Measurements from ENCODE around the gene RXFP4. TPM values are rescaled to one million over a fixed set of nuclear protein-coding genes. Genes with fewer than 3 reads are reported as not detected.

Gene RXFP4
- total RNA-seq, 2 experiments from 2014 or later: 0.34 TPM; not detected in 1

DNA sequence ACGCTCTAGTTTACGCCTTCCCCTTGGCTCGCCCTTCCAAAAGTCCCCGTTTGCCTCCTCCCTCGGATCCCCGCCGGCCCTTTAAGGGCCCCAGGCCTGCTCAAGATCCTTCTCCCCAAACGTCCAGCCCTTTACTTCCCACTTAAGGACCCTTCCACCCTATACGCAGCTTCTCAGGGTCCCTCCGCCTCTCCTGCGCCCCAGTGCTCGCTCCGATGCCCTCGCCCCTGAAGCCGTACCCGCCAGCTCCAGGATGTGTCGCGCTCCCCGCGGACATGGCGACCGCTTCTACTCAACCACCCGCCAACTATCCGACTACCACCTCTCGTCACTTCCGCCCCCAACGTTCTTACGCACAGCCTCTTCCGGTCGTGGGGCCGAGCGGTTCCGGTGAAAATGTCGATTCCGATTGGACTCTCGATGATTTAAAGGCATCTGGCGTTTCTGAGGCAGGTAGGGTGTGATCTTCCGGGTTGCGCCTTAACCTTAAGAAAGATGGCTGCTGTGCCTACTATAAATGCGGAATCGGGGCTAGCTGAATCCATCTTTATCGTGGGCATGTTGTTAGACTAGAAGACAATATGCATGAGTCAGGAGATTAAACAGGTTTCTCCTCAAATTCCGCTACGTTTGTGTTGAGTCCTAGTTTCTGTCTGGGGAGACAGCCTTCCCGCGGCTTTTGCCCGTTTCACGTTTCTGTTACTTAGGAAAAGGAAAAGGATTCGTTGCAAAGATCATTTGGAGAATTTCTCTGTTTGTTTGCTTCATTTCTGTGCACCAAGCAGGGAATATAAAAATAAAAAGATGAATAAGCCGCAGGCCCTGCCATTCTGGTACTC is 7.1 kb upstream of the RXFP4 start, which contains the start of gene KHDC4:
Gene KHDC4, minus strand, starts transcription at position 317 of the 839 bp plus-strand sequence. Its CDS starts 40 bp downstream, at position 277.
- H3K9me3 ChIP-seq (ENCODE audit: low read length): no peaks in the 10 kb centered on the region
- TF ChIP-seq CTCF (conservative IDR thresholded peaks at IDR 0.05; ENCODE audit: low read length) (no peak; the same call in 1 of the 2 replicates), EZH2phosphoT487 (IDR thresholded peaks at IDR 0.05; ENCODE audit: borderline replicate concordance, low read depth, low read length) (no peak)
- peak within 1 kb of the TSS; percentile 87 for H3K4me3 ChIP-seq (ENCODE audit: low read depth, low read length, poor library complexity, severe bottlenecking)
- CTCF ChIA-PET (ENCODE audit: unreplicated experiment): interaction anchor here (2.2 kb wide), 1 partner anchor 55 kb away, joined by 6 read pairs; no protein-coding TSS in a partner anchor
- H3K79me2 ChIP-seq (ENCODE audit: insufficient read depth, low read depth, low read length): peaks cover 48% of the 10 kb centered on the region
- H3K36me3 ChIP-seq (ENCODE audit: insufficient read depth, low read length): peaks cover 47% of the 10 kb centered on the region
- peak within 1 kb of the TSS; percentile 83 for H3K4me2 ChIP-seq (ENCODE audit: low read length)
- intact Hi-C loops (cut with micrococcal nuclease; ENCODE audit: unreplicated experiment): loop anchor here (2.0 kb wide), 2 partner anchors 76 to 120 kb away; partner anchors contain the start of genes LAMTOR2 and SYT11
- H4K20me1 ChIP-seq (ENCODE audit: insufficient read depth, low read length): peaks cover 20% of the 10 kb centered on the region
- BruUV-seq (replicated peaks): no TSS peak
- H3K9me2 ChIP-seq (ENCODE audit: insufficient read depth, low read length): no peaks in the 10 kb centered on the region
- H3K27ac ChIP-seq (ENCODE audit: low read depth, low read length, poor library complexity, severe bottlenecking): peak within 1 kb of the TSS; percentile 82
- peaks cover 52% of the 10 kb centered on the region for H3K4me1 ChIP-seq (ENCODE audit: insufficient read depth, low read length, poor library complexity, severe bottlenecking)
- POLR2A ChIA-PET: interaction anchor here (0.6 to 4.1 kb wide), 13 partner anchors 11 to 346 kb away, joined by 3 to 19 read pairs (median 3); partner anchors contain the start of gene ARHGEF2
- H2AFZ ChIP-seq (ENCODE audit: low read length): peak within 1 kb of the TSS; percentile 76
- peak; percentile 99 for DNase-seq (ENCODE audit: low spot score)

GRCh38 chr1:155934936-155935590 is 6.4 kb upstream of the RXFP4 start:
- TF ChIP-seq EZH2phosphoT487 (IDR thresholded peaks at IDR 0.05; ENCODE audit: borderline replicate concordance, low read depth, low read length) (no peak), CTCF (conservative IDR thresholded peaks at IDR 0.05; ENCODE audit: low read length) (no peak; the same call in 1 of the 2 replicates)
- CTCF ChIA-PET (ENCODE audit: unreplicated experiment): interaction anchor here (2.2 kb wide), 1 partner anchor 55 kb away, joined by 6 read pairs; no protein-coding TSS in a partner anchor
- POLR2A ChIA-PET: interaction anchor here (0.5 to 4.1 kb wide), 13 partner anchors 10 to 253 kb away, joined by 3 to 19 read pairs (median 4); partner anchors contain the start of gene ARHGEF2
- H3K9me2 ChIP-seq (ENCODE audit: insufficient read depth, low read length): no peaks in the 10 kb centered on the region
- H3K79me2 ChIP-seq (ENCODE audit: insufficient read depth, low read depth, low read length): peaks cover 41% of the 10 kb centered on the region
- peak overlapping the region; percentile 87 for H3K4me3 ChIP-seq (ENCODE audit: low read depth, low read length, poor library complexity, severe bottlenecking)
- H3K36me3 ChIP-seq (ENCODE audit: insufficient read depth, low read length): peaks cover 40% of the 10 kb centered on the region
- intact Hi-C loops (cut with micrococcal nuclease; ENCODE audit: unreplicated experiment): loop anchor here (2.0 kb wide), 2 partner anchors 76 to 120 kb away; partner anchors contain the start of genes LAMTOR2 and SYT11
- peaks cover 18% of the 10 kb centered on the region for H4K20me1 ChIP-seq (ENCODE audit: insufficient read depth, low read length)
- peak; percentile 34 for DNase-seq (ENCODE audit: low spot score)
- H3K4me1 ChIP-seq (ENCODE audit: insufficient read depth, low read length, poor library complexity, severe bottlenecking): peaks cover 58% of the 10 kb centered on the region
- no peaks in the 10 kb centered on the region for H3K9me3 ChIP-seq (ENCODE audit: low read length)
- peak overlapping the region; percentile 76 for H2AFZ ChIP-seq (ENCODE audit: low read length)
- H3K27ac ChIP-seq (ENCODE audit: low read depth, low read length, poor library complexity, severe bottlenecking): peak overlapping the region; percentile 82
- BruUV-seq (replicated peaks): TSS peak; percentile 98
- peak overlapping the region; percentile 83 for H3K4me2 ChIP-seq (ENCODE audit: low read length)

All from OCI-LY7 (cell line).